Ishikawa (cell line): ENCODE data around the gene SERPINB7.

ENCODE experiments used
- CEBPB ChIP-seq: IDR thresholded peaks from 2 replicates; pipeline ENCODE4 v1.6.1; 2012
- CREB1 ChIP-seq: IDR thresholded peaks from 2 replicates; pipeline ENCODE4 v1.6.1; 2012; ENCODE audit warnings: low read depth
- EGR1 ChIP-seq: IDR thresholded peaks from 2 replicates; pipeline ENCODE4 v1.6.1; 2012
- EP300 ChIP-seq: IDR thresholded peaks from 2 replicates; pipeline ENCODE4 v1.6.1; 2012; ENCODE audit warnings: borderline replicate concordance
- FOXM1 ChIP-seq: IDR thresholded peaks from 2 replicates; pipeline ENCODE4 v1.6.1; 2012; ENCODE audit warnings: low read depth, borderline replicate concordance
- NFIC ChIP-seq: IDR thresholded peaks from 2 replicates; pipeline ENCODE4 v1.6.1; 2012
- RAD21 ChIP-seq: IDR thresholded peaks from 2 replicates; pipeline ENCODE4 v1.6.1; 2012; ENCODE audit warnings: low read depth
- TAF1 ChIP-seq: IDR thresholded peaks from 2 replicates; pipeline ENCODE4 v1.6.1; 2012; ENCODE audit warnings: low read depth, mild to moderate bottlenecking
- TCF12 ChIP-seq: IDR thresholded peaks from 2 replicates; pipeline ENCODE4 v1.6.1; 2012; ENCODE audit warnings: low read depth
- TEAD4 ChIP-seq: IDR thresholded peaks from 2 replicates; pipeline ENCODE4 v1.6.1; 2012
- YY1 ChIP-seq: IDR thresholded peaks from 2 replicates; pipeline ENCODE4 v1.6.1; 2012; ENCODE audit warnings: low read depth
- ZBTB7A ChIP-seq: IDR thresholded peaks from 2 replicates; pipeline ENCODE4 v1.6.1; 2012; ENCODE audit warnings: low read depth
- TF ChIP-seq, protein P1 (sequence below): IDR thresholded peaks from 2 replicates; pipeline ENCODE4 v1.6.1; 2012
- TF ChIP-seq, protein P2 (sequence below): IDR thresholded peaks from 2 replicates; pipeline ENCODE4 v1.6.1; 2012; ENCODE audit warnings: low read depth, mild to moderate bottlenecking
- TF ChIP-seq, protein P3 (sequence below): IDR thresholded peaks from 2 replicates; pipeline ENCODE4 v1.6.1; 2012

SERPINB7 gene

DNA sequence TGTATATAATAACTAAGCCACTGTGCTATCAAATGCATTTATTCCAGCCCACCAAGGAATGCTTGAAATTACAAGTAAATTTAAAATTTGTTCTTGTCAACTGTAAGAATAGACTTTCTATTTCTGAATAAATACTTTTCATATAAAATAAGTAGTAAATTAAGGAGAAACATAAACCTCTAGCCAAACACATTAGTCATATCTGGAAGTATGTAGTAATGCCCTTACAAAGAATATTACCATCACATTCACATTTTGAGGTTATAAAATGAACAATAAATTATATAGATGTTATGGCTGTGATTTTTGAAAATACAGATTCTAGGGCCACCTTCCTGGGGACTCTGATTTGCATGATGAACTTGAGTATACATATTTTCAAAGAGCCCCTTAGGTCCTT is 54.7 kb downstream of the SERPINB7 start:
- TF ChIP-seq CEBPB: no peak
- no peak for TF ChIP-seq NFIC
- TF ChIP-seq TAF1: no peak
- TF ChIP-seq TCF12: no peak
- TF ChIP-seq, protein P1, sequence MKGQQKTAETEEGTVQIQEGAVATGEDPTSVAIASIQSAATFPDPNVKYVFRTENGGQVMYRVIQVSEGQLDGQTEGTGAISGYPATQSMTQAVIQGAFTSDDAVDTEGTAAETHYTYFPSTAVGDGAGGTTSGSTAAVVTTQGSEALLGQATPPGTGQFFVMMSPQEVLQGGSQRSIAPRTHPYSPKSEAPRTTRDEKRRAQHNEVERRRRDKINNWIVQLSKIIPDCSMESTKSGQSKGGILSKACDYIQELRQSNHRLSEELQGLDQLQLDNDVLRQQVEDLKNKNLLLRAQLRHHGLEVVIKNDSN: no peak
- no peak for TF ChIP-seq TEAD4

DNA sequence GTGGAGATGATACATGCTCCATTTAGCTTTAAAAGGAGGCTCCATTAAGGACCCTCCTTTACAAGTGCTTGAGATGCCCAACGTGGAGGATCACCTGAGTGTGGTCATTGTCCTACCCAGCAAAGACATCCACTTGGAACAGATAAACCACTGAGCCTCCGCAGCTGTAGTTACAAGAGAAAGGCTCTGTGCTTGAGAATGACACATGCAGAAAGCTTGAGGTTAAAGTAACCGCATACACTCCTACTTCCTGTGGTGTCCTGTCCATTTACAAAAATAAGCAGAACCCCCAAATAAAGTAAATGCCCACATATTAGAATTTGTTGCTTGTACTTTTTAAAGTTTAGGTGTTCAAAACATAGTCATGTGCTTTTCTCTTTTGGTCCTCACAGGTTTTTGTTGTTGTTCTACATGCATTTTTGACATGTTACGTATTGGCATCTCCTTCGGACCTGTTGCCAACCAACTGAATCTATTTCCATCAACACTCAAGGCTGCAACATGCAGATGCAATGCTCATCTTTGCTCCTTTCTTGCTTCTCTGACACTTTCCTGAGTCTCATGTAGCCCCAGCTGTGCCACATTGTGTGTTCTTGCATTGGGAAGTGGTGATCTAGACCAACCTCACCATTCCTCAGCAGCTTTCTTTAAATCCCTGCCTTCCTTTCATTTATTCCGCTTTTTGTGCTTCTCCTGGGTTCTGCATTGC is 56.0 kb downstream of the SERPINB7 start:
- TF ChIP-seq, protein P1: no peak
- TF ChIP-seq CREB1: no peak
- TF ChIP-seq, protein P2, sequence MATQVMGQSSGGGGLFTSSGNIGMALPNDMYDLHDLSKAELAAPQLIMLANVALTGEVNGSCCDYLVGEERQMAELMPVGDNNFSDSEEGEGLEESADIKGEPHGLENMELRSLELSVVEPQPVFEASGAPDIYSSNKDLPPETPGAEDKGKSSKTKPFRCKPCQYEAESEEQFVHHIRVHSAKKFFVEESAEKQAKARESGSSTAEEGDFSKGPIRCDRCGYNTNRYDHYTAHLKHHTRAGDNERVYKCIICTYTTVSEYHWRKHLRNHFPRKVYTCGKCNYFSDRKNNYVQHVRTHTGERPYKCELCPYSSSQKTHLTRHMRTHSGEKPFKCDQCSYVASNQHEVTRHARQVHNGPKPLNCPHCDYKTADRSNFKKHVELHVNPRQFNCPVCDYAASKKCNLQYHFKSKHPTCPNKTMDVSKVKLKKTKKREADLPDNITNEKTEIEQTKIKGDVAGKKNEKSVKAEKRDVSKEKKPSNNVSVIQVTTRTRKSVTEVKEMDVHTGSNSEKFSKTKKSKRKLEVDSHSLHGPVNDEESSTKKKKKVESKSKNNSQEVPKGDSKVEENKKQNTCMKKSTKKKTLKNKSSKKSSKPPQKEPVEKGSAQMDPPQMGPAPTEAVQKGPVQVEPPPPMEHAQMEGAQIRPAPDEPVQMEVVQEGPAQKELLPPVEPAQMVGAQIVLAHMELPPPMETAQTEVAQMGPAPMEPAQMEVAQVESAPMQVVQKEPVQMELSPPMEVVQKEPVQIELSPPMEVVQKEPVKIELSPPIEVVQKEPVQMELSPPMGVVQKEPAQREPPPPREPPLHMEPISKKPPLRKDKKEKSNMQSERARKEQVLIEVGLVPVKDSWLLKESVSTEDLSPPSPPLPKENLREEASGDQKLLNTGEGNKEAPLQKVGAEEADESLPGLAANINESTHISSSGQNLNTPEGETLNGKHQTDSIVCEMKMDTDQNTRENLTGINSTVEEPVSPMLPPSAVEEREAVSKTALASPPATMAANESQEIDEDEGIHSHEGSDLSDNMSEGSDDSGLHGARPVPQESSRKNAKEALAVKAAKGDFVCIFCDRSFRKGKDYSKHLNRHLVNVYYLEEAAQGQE: no peak
- no peak for TF ChIP-seq FOXM1
- no peak for TF ChIP-seq YY1
- TF ChIP-seq, protein P3, sequence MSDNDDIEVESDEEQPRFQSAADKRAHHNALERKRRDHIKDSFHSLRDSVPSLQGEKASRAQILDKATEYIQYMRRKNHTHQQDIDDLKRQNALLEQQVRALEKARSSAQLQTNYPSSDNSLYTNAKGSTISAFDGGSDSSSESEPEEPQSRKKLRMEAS: no peak
- no peak for TF ChIP-seq EP300
- TF ChIP-seq EGR1: no peak
- no peak for TF ChIP-seq TEAD4

DNA sequence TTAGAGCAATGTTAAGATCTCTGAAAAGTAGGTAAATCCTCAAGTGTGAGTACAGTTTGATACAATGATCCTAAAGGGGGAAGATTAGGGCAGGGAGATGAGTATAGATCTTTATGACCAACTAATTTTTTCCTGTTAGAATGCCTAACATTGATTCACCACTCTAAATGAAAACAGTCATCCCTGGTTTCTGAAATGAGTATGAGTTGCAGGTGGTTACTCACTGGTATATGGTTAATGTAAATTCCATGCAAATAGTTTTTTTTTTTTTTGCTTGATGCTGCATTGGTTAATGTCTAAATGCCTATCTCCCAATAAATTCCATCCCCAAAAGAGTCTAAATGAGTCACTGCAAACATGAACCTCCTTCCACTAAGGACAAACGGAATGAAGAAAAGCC is 57.3 kb downstream of the SERPINB7 start:
- no peak for TF ChIP-seq TEAD4
- TF ChIP-seq EP300: no peak
- no peak for TF ChIP-seq CREB1
- TF ChIP-seq FOXM1: no peak
- TF ChIP-seq, protein P1: no peak
- no peak for TF ChIP-seq TCF12
- no peak for TF ChIP-seq EGR1

DNA sequence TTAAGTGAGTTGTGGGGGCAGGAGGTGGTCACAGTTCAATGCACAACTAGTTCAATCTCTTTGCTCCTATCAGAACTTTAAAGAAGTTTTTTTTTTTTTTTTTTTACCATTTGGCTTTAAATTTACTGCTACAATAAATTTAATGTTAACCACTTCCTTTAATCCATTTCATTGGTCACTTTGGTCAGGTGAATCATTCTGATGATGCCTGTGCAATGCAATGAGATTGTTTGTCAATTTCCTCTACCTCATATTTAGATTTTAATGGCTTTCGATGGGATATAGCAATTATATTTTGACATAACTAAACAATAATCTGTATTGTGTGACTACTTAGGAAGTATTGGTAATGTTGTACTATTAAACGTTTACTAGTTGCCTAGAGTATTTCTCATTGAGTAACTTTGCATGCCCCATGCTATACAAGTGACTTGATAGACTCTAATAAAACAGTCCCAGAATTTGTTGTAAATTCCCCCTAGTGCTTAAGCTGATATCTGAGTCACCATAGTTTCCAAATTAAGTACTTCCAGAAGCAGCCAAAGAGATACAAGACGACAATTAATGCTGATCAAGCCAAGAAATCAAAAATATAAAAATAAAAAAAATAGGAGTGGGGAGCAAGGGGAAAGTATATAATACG is 59.4 kb downstream of the SERPINB7 start:
- TF ChIP-seq EP300 (no peak), TCF12 (no peak), CREB1 (no peak), FOXM1 (no peak), NFIC (no peak), TEAD4 (no peak), YY1 (no peak), TAF1 (no peak), CEBPB (no peak), EGR1 (no peak), ZBTB7A (no peak), RAD21 (no peak)
- TF ChIP-seq, protein P2: no peak
- TF ChIP-seq, protein P1: no peak
- TF ChIP-seq, protein P3: no peak

DNA sequence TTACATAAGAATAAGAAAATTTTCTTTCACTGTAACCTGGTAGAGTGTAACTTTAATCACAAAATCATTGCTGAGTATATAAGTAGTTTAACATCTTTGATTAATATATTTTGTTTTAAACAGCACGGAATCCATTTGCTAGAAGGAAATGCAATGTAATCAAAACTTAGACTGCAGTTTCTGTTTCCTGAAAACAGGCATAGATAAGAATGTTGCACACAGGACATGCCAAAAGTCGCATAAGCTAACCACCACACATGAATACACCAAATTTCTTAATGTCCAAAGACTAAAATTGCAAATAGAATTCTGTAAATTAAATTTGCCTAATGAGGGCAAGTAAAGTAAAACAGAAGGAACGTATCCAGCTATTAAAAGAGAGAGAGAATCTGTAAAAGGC is 61.2 kb downstream of the SERPINB7 start:
- TF ChIP-seq CREB1: no peak

DNA sequence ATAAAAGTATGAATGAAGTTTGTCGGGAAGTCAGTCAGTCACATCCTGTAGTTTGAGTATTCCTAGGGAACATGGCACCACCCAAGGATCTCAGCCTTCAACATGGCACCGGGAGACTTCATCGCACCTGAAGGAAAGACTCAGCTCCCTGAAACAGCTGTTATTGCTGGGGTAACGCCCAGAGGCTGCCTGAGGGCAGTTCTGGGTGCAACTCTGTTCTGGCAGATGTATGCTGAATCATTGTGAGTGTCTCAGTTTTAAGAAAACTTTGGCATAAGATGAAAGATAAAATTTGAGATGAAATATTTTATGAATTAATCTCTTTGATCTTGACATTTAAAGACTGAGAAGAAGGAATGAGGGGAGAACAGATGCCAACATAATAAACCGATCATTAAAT is 62.4 kb downstream of the SERPINB7 start:
- TF ChIP-seq CREB1 (no peak), EGR1 (no peak), TEAD4 (no peak), FOXM1 (no peak), EP300 (no peak), YY1 (no peak), CEBPB (no peak)
- TF ChIP-seq, protein P2: no peak
- TF ChIP-seq, protein P3: no peak
